Suprapubic skin (tissue), 4 donors: ENCODE results near the gene WWC2. TPM values are rescaled to one million over a fixed set of nuclear protein-coding genes. Genes with fewer than 3 reads are reported as not detected.

Experiments used
- DNase-seq, 2 donors: peaks; one replicate each; pipeline ENCODE4 v3.0.0-alpha.2; 2019; ENCODE audit warnings: low spot score in 2 of 2
- H3K27ac ChIP-seq: fragments of 200-600 bp; sonication (generic); one replicate; pipeline ENCODE4 v1.5.1; 2019
- H3K27me3 ChIP-seq: fragments of 200-600 bp; sonication (generic); one replicate; pipeline ENCODE4 v1.5.1; 2019
- H3K36me3 ChIP-seq: fragments of 200-600 bp; sonication (generic); one replicate; pipeline ENCODE4 v1.5.1; 2019
- H3K4me1 ChIP-seq: fragments of 200-600 bp; sonication (generic); one replicate; pipeline ENCODE4 v1.5.1; 2019
- H3K4me3 ChIP-seq: fragments of 200-600 bp; sonication (generic); one replicate; pipeline ENCODE4 v1.5.1; 2019; ENCODE audit warnings: mild to moderate bottlenecking
- H3K9me3 ChIP-seq: fragments of 200-600 bp; sonication (generic); one replicate; pipeline ENCODE4 v1.5.1; 2019
- CTCF ChIP-seq, 2 donors: fragments of 200-600 bp in 1 of 2; fragments of 450-650 bp in 1 of 2; sonication (generic) in 1 of 2; IDR thresholded peaks; one replicate each; pipeline ENCODE4 v1.5.1; 2016 to 2019; ENCODE audit warnings: antibody characterized with exemption in 2 of 2, mild to moderate bottlenecking in 1 of 2, moderate library complexity in 1 of 2
- EP300 ChIP-seq: sonication (generic); formaldehyde crosslinking; IDR thresholded peaks from one replicate; pipeline ENCODE4 v1.6.1; 2017; ENCODE audit warnings: antibody characterized with exemption
- POLR2A ChIP-seq, 2 donors: fragments of 450-650 bp; IDR thresholded peaks; one replicate each; pipeline ENCODE4 v1.6.1; 2017; ENCODE audit warnings: antibody characterized with exemption in 2 of 2, mild to moderate bottlenecking in 2 of 2, moderate library complexity in 2 of 2
- POLR2AphosphoS5 ChIP-seq, 3 donors: sonication (generic); formaldehyde crosslinking; IDR thresholded peaks; one replicate each; pipeline ENCODE4 v1.6.1; 2017; ENCODE audit warnings: antibody characterized with exemption in 3 of 3
- WGBS: methylation state at CpG from one replicate; pipeline ENCODE4 v1.1.5; 2018; 5-methylcytosine and 5-hydroxymethylcytosine counted together
- total RNA-seq, 4 donors: library from RNA; depleted of rRNA; stranded (reverse); fragments of >200 nt; gene quantifications; one replicate each; pipeline ENCODE4 v1.1.0, GENCODE V29; 2016

Gene WWC2
- total RNA-seq, 4 donors from 2014 or later: 9.2 to 30.4 (median 15.2) TPM

DNA sequence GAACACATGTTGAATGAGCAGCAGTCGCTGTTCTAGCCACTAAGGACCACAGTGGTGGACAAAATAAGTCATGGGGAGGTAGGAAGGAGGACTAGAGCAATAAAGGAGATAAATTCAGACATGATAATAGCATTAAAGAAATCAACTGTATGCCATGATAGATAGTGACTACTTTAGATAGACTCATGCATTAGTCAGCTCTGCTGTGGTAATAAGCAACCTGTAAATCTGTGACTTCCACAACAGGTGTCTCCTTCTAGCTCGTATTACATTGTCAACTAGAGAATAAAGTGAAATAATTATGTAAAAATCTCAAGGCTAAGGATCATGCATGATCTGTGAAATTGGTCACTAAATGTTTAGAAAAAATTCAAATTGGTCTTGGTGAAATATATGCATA lies 77.9 kb downstream of the WWC2 start:
- Histone ChIP-seq H3K36me3 (no peaks in the 10 kb centered on the region), H3K27me3 (no peaks in the 10 kb centered on the region), H3K4me3 (no peak overlapping the region), H3K27ac (no peak overlapping the region), H3K9me3 (no peaks in the 10 kb centered on the region), H3K4me1 (peaks cover 11% of the 10 kb centered on the region)
- DNase-seq: no peak
- 91% methylated on average over 2 of the region's 2 CpGs for WGBS
- TF ChIP-seq CTCF (IDR thresholded peaks at IDR 0.05) (no peak), POLR2AphosphoS5 (IDR thresholded peaks at IDR 0.05) (no peak), POLR2A (IDR thresholded peaks at IDR 0.05) (no peak), EP300 (no peak)

DNA sequence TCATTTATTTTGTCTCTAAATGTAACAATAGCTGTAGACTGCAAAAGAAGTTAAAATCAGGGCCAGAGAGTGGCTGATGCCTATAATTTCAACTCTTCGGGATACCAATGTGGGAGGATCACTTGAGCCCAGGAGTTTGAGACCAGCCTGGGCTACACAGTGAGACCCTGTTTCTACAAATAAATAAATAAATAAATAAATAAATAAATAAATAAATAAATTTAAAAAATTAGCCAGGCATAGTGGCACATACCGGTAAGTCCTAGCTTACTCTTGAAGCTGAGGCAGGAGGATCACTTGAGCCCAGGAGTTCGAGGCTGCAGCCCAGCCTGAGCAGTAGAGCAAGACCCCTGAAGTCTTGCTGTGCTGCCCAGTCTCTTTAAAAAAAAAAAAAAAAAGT lies 79.1 kb downstream of the WWC2 start:
- no peaks in the 10 kb centered on the region for H3K9me3 ChIP-seq
- no peak for TF ChIP-seq EP300
- no peak for TF ChIP-seq CTCF (IDR thresholded peaks at IDR 0.05)
- no peak for TF ChIP-seq POLR2A (IDR thresholded peaks at IDR 0.05)
- no peak for TF ChIP-seq POLR2AphosphoS5 (IDR thresholded peaks at IDR 0.05)
- peaks cover 7% of the 10 kb centered on the region for H3K4me1 ChIP-seq
- no peak overlapping the region for H3K27ac ChIP-seq
- DNase-seq: no peak
- H3K36me3 ChIP-seq: no peaks in the 10 kb centered on the region
- WGBS: 31% methylated on average over 3 of the region's 3 CpGs
- H3K4me3 ChIP-seq: no peak overlapping the region
- no peaks in the 10 kb centered on the region for H3K27me3 ChIP-seq

- Histone ChIP-seq H3K36me3 (no peaks in the 10 kb centered on the region), H3K4me1 (no peaks in the 10 kb centered on the region), H3K27ac (no peak overlapping the region), H3K9me3 (no peaks in the 10 kb centered on the region), H3K27me3 (no peaks in the 10 kb centered on the region), H3K4me3 (no peak overlapping the region)
- WGBS: 78% methylated on average over 7 of the region's 7 CpGs
- no peak for DNase-seq
- no peak for TF ChIP-seq CTCF (IDR thresholded peaks at IDR 0.05)
- no peak for TF ChIP-seq EP300
- TF ChIP-seq POLR2AphosphoS5 (IDR thresholded peaks at IDR 0.05): no peak
These were observed 81.0 kb downstream of the WWC2 start for GRCh38 chr4:183180096-183180495.

- H3K4me1 ChIP-seq: no peaks in the 10 kb centered on the region
- H3K27ac ChIP-seq: no peak overlapping the region
- no peak for DNase-seq
- H3K4me3 ChIP-seq: no peak overlapping the region
- no peak for TF ChIP-seq CTCF (IDR thresholded peaks at IDR 0.05)
- TF ChIP-seq POLR2AphosphoS5 (IDR thresholded peaks at IDR 0.05): no peak
- no peak for TF ChIP-seq POLR2A (IDR thresholded peaks at IDR 0.05)
- no peak for TF ChIP-seq EP300
- H3K27me3 ChIP-seq: no peaks in the 10 kb centered on the region
- WGBS: 77% methylated on average over 4 of the region's 4 CpGs
- H3K36me3 ChIP-seq: no peaks in the 10 kb centered on the region
- H3K9me3 ChIP-seq: no peaks in the 10 kb centered on the region
These were observed 81.6 kb downstream of the WWC2 start for GRCh38 chr4:183180621-183181020.

DNA sequence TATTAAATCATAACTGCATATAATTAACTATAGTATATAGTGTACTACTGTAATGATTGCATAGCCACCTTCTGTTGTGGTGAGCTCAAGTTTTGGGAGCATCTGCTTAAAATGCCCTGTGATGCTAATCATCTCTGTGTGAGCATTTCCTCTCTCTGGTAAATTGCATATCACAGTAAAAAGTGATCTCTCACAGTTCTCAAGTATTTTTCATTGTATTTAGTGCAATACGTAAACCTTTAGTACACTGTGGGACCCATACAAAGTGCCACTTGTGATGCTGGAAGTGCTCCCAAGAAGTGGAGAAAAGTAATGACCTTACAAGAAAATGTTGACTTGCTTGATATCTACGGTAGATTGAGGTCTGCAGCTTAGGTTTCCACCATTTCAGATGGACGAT lies 82.0 kb downstream of the WWC2 start:
- Histone ChIP-seq H3K9me3 (no peaks in the 10 kb centered on the region), H3K36me3 (no peaks in the 10 kb centered on the region), H3K4me3 (no peak overlapping the region), H3K4me1 (no peaks in the 10 kb centered on the region), H3K27ac (no peak overlapping the region), H3K27me3 (no peaks in the 10 kb centered on the region)
- TF ChIP-seq POLR2AphosphoS5 (IDR thresholded peaks at IDR 0.05) (no peak), POLR2A (IDR thresholded peaks at IDR 0.05) (no peak), EP300 (no peak), CTCF (IDR thresholded peaks at IDR 0.05) (no peak)
- 91% methylated on average over 3 of the region's 3 CpGs for WGBS
- no peak for DNase-seq
